IMR-90 (cell line): Measurements from ENCODE around the gene FMN1. TPM values are rescaled to one million over a fixed set of nuclear protein-coding genes. Genes with fewer than 3 reads are reported as not detected.
A peak's percentile ranks its signal among the peaks of the same experiment; 100 is the strongest.

Experiments
- ATAC-seq: fragments of 200-7000 bp; cut with Tn5 transposase; 2 replicates; pipeline ENCODE4 v1.9.1; 2020; ENCODE audit warnings: low read depth, mild to moderate bottlenecking, moderate library complexity
- BruUV-seq: library from RNA; stranded (reverse); fragments of 400-500 nt; replicated peaks from 2 replicates; lab custom pipeline; 2021; lab: Mats Ljungman, UMichigan
- CTCF ChIA-PET: fragments of 300-600 bp; formaldehyde crosslinking; extraction: SDS; loops from one replicate; lab custom pipeline; 2021; ENCODE audit warnings: antibody characterized with exemption; lab: Yijun Ruan, JAX
- POLR2A ChIA-PET: fragments of 300-600 bp; sonication (Branson Sonifier 250); formaldehyde crosslinking; loops from one replicate; lab custom pipeline; 2022; ENCODE audit warnings: antibody characterized with exemption; ENCODE audit not compliant: unreplicated experiment; lab: Charles Lee
- DNase-seq: peaks from one replicate; pipeline ENCODE4 v3.0.0; 2013
- H2AFZ ChIP-seq: replicated peaks from 2 replicates; pipeline ENCODE3; 2013; ENCODE audit warnings: low read length, mild to moderate bottlenecking; ENCODE audit not compliant: poor library complexity
- H2AK5ac ChIP-seq: 2 replicates; pipeline ENCODE4 v1.6.1; 2013; ENCODE audit warnings: low read depth, low read length, inconsistent platforms
- H2AK9ac ChIP-seq: replicated peaks from 2 replicates; pipeline ENCODE3; 2013; ENCODE audit warnings: mild to moderate bottlenecking, low read depth, low read length, moderate library complexity; ENCODE audit not compliant: poor library complexity
- H2BK120ac ChIP-seq: 2 replicates; pipeline ENCODE4 v1.6.1; 2013; ENCODE audit warnings: low read depth, low read length, inconsistent platforms
- H2BK15ac ChIP-seq: 3 replicates; pipeline ENCODE4 v1.6.1; 2013; ENCODE audit warnings: low read depth, low read length, inconsistent platforms
- H2BK20ac ChIP-seq: 2 replicates; pipeline ENCODE4 v1.6.1; 2013; ENCODE audit warnings: low read depth, mild to moderate bottlenecking, inconsistent platforms, low read length, moderate library complexity
- H2BK5ac ChIP-seq: 2 replicates; pipeline ENCODE4 v1.6.1; 2013; ENCODE audit warnings: mild to moderate bottlenecking, low read depth, low read length, inconsistent platforms; ENCODE audit not compliant: poor library complexity, severe bottlenecking
- H3K14ac ChIP-seq: replicated peaks from 2 replicates; pipeline ENCODE4 v1.6.1; 2013; ENCODE audit warnings: low read depth, low read length, inconsistent platforms
- H3K18ac ChIP-seq: 2 replicates; pipeline ENCODE4 v1.6.1; 2013; ENCODE audit warnings: low read depth, low read length, control low read depth
- H3K23ac ChIP-seq: 2 replicates; pipeline ENCODE4 v1.6.1; 2013; ENCODE audit warnings: low read depth, low read length, inconsistent platforms
- H3K27ac ChIP-seq: 2 replicates; pipeline ENCODE4 v1.5.1; 2013; ENCODE audit warnings: mild to moderate bottlenecking, control low read depth, low read length; ENCODE audit not compliant: insufficient read depth
- H3K27me3 ChIP-seq: 2 replicates; pipeline ENCODE4 v1.6.1; 2013; ENCODE audit warnings: low read length; ENCODE audit not compliant: control insufficient read depth, insufficient read depth
- H3K36me3 ChIP-seq: 2 replicates; pipeline ENCODE4 v1.6.1; 2013; ENCODE audit warnings: low read length, mixed read lengths; ENCODE audit not compliant: control insufficient read depth, insufficient read depth
- H3K4ac ChIP-seq: 2 replicates; pipeline ENCODE4 v1.6.1; 2013; ENCODE audit warnings: low read depth, low read length, inconsistent platforms
- H3K4me1 ChIP-seq: 2 replicates; pipeline ENCODE4 v1.6.1; 2013; ENCODE audit warnings: low read length, mixed read lengths; ENCODE audit not compliant: control insufficient read depth, insufficient read depth
- H3K4me2 ChIP-seq: 2 replicates; pipeline ENCODE4 v1.6.1; 2013; ENCODE audit warnings: low read depth, mild to moderate bottlenecking, control low read depth, low read length, moderate library complexity
- H3K4me3 ChIP-seq: 2 replicates; pipeline ENCODE4 v1.5.1; 2013; ENCODE audit warnings: low read depth, mild to moderate bottlenecking, control low read depth, low read length, moderate library complexity; ENCODE audit not compliant: insufficient read depth
- H3K56ac ChIP-seq: 2 replicates; pipeline ENCODE4 v1.6.1; 2013; ENCODE audit warnings: low read length, inconsistent platforms; ENCODE audit not compliant: insufficient read depth; ENCODE audit errors: extremely low read depth
- H3K79me1 ChIP-seq, 2 experiments: 2 replicates each; pipeline ENCODE4 v1.6.1; 2013; ENCODE audit warnings: low read length in 2 of 2, inconsistent platforms in 1 of 2, low read depth in 1 of 2
- H3K9ac ChIP-seq: 2 replicates; pipeline ENCODE4 v1.6.1; 2013; ENCODE audit warnings: low read depth, low read length, control low read depth
- H3K9me1 ChIP-seq: 2 replicates; pipeline ENCODE4 v1.6.1; 2013; ENCODE audit warnings: low read length, inconsistent platforms; ENCODE audit not compliant: insufficient read depth
- H3K9me3 ChIP-seq: 2 replicates; pipeline ENCODE4 v1.6.1; 2013; ENCODE audit warnings: low read length; ENCODE audit not compliant: control insufficient read depth, insufficient read depth
- H4K20me1 ChIP-seq: 2 replicates; pipeline ENCODE4 v1.6.1; 2013; ENCODE audit warnings: low read length, inconsistent platforms; ENCODE audit not compliant: insufficient read depth
- H4K5ac ChIP-seq: 2 replicates; pipeline ENCODE4 v1.6.1; 2013; ENCODE audit warnings: mild to moderate bottlenecking, low read depth, low read length, control low read depth
- H4K8ac ChIP-seq, 2 experiments: 2 replicates each; pipeline ENCODE4 v1.6.1; 2013; ENCODE audit warnings: low read depth in 2 of 2, low read length in 2 of 2, control low read depth in 1 of 2, inconsistent platforms in 1 of 2
- H4K91ac ChIP-seq: 2 replicates; pipeline ENCODE4 v1.6.1; 2013; ENCODE audit warnings: low read depth, low read length, inconsistent platforms; ENCODE audit not compliant: insufficient read depth
- CHD1 ChIP-seq: IDR thresholded peaks from 2 replicates; pipeline ENCODE4 v1.6.1; 2012; ENCODE audit warnings: low read depth, low read length, improper control_type of control experiment
- ELK1 ChIP-seq: fragments of 150-350 bp; IDR thresholded peaks from 2 replicates; pipeline ENCODE4 v1.6.1; 2016; ENCODE audit warnings: low read depth, mild to moderate bottlenecking, low read length, moderate library complexity, borderline replicate concordance
- MAZ ChIP-seq: IDR thresholded peaks from 2 replicates; pipeline ENCODE4 v1.6.1; 2012; ENCODE audit warnings: low read depth, mild to moderate bottlenecking, low read length, improper control_type of control experiment, moderate library complexity, borderline replicate concordance
- MXI1 ChIP-seq: IDR thresholded peaks from 2 replicates; pipeline ENCODE4 v1.6.1; 2012; ENCODE audit warnings: low read depth, mild to moderate bottlenecking, low read length, moderate library complexity, borderline replicate concordance
- POLR2A ChIP-seq: IDR thresholded peaks from 2 replicates; pipeline ENCODE4 v1.6.1; 2012; ENCODE audit warnings: mild to moderate bottlenecking, low read depth, low read length
- RFX5 ChIP-seq: IDR thresholded peaks from 2 replicates; pipeline ENCODE4 v1.8.0; 2012; ENCODE audit warnings: low read depth, mild to moderate bottlenecking, low read length, moderate library complexity
- WGBS, 2 experiments: methylation state at CpG; one replicate each; pipeline versions ENCODE4 v1.1.5 to v1.1.7; 2013; ENCODE audit warnings: missing lambda C conversion rate in 2 of 2; ENCODE audit not compliant: insufficient read length in 1 of 2; ENCODE audit errors: extremely low coverage in 2 of 2; 5-methylcytosine and 5-hydroxymethylcytosine counted together
- dilution Hi-C: fragments of 300-500 bp; cut with HindIII; formaldehyde crosslinking; loops from one replicate; pipeline ENCODE4 v1.14.3; 2018; ENCODE audit warnings: low sequenced_read_pairs; ENCODE audit not compliant: unreplicated experiment
- in situ Hi-C: fragments of 300-500 bp; cut with MboI; formaldehyde crosslinking; loops from 3 replicates; pipeline ENCODE4 v1.14.3; 2019; ENCODE audit warnings: low sequenced_read_pairs, inconsistent platforms, mixed read lengths
- intact Hi-C: fragments of 100-400 bp; cut with micrococcal nuclease; formaldehyde crosslinking; loops from 2 replicates; pipeline ENCODE4 v1.10.0; 2022
- polyA plus RNA-seq, 3 experiments: library from polyadenylated mRNA; depleted of rRNA; stranded (reverse); fragments of >200 nt; gene quantifications; 2 replicates each; pipeline ENCODE4 v1.2.3, GENCODE V29; 2012; ENCODE audit warnings: low replicate concordance in 1 of 3
- total RNA-seq: library from RNA; depleted of rRNA; stranded (reverse); fragments of >200 nt; gene quantifications from 2 replicates; pipeline ENCODE4 v1.2.3, GENCODE V29; 2012
- TF ChIP-seq, protein P1 (sequence below): fragments of 150-350 bp; IDR thresholded peaks from 2 replicates; pipeline ENCODE4 v1.6.1; 2017; ENCODE audit warnings: mild to moderate bottlenecking, antibody characterized with exemption, low read length, low read depth

FMN1 gene
- total and polyA plus RNA-seq, 2 of the 4 experiments (the other 2 are of a cell fraction) = 7.3 to 17.6 TPM

GRCh38 chr15:32730677-32731654 is 463.5 kb downstream of the FMN1 start:
- H2BK120ac ChIP-seq = peak overlapping the region; percentile 13; the same call in 1 of the 2 replicates
- WGBS, 2 experiments = 75% methylated on average over 4 of the region's 27 CpGs; no CpG with 5 or more reads in 1 of the 2 experiments
- intact Hi-C loops = no loop called here

More at GRCh38 chr15:32730677-32731654, 463.5 kb downstream of the FMN1 start:
- Histone ChIP-seq H3K4ac (peak overlapping the region; percentile 67), H4K20me1 (peaks cover 62% of the 10 kb centered on the region), H3K18ac (peak overlapping the region; percentile 8; the same call in 1 of the 2 replicates), H3K56ac (no peak overlapping the region), H3K23ac (peak overlapping the region; percentile 77), H3K79me1 (peaks cover 27 to 50% of the 10 kb centered on the region in 2 experiments), H3K4me2 (no peak overlapping the region), H3K4me1 (peaks cover 5% of the 10 kb centered on the region), H4K5ac (peak overlapping the region; percentile 13; the same call in 1 of the 2 replicates), H2BK15ac (no peak overlapping the region), H4K91ac (peak overlapping the region; percentile 10; the same call in 1 of the 2 replicates), H3K36me3 (peaks cover 58% of the 10 kb centered on the region), H3K27ac (no peak overlapping the region), H2AFZ (peak overlapping the region; percentile 45), H2AK9ac (peak overlapping the region; percentile 74), H3K14ac (peak overlapping the region; percentile 79), H2AK5ac (peak overlapping the region; percentile 69), H3K4me3 (no peak overlapping the region), H2BK20ac (0 out of 2 replicates have a peak overlapping the region, but pooled peaks have one; percentile 3), H4K8ac (peak overlapping the region; percentile 25 to 29; a peak in 3 of 4 replicates), H3K9me1 (peaks cover 17% of the 10 kb centered on the region), H2BK5ac (peak overlapping the region; percentile 71), H3K9ac (no peak overlapping the region), H3K27me3 (no peaks in the 10 kb centered on the region), H3K9me3 (no peaks in the 10 kb centered on the region)
- DNase-seq (no peak), ATAC-seq (peak; percentile 44)
- TF ChIP-seq ELK1 (no peak), MXI1 (no peak), POLR2A (peak; percentile 8), CHD1 (no peak), MAZ (peak; percentile 41; the same call in 1 of the 2 replicates), RFX5 (no peak)
- TF ChIP-seq, protein P1, sequence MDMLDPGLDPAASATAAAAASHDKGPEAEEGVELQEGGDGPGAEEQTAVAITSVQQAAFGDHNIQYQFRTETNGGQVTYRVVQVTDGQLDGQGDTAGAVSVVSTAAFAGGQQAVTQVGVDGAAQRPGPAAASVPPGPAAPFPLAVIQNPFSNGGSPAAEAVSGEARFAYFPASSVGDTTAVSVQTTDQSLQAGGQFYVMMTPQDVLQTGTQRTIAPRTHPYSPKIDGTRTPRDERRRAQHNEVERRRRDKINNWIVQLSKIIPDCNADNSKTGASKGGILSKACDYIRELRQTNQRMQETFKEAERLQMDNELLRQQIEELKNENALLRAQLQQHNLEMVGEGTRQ = 0 out of 2 replicates have a peak, but pooled peaks have one; percentile 2
- in situ Hi-C loops (no loop called here), dilution Hi-C loops (no loop called here)
- POLR2A ChIA-PET = no interaction called here
- CTCF ChIA-PET = no interaction called here
- no TSS peak for BruUV-seq
